Mammary epithelial cell (primary cell): ENCODE results near the gene GRM8.

Experiments
- EZH2 ChIP-seq: IDR thresholded peaks from 2 replicates; pipeline ENCODE4 v1.6.1; 2012; ENCODE audit warnings: low read length, inconsistent platforms, borderline replicate concordance
- TF ChIP-seq, protein P1 (sequence below), 2 donors: IDR thresholded peaks in 1 of 2; conservative IDR thresholded peaks in 1 of 2; 2 replicates each; pipeline ENCODE4 v1.5.1; 2011 to 2012; ENCODE audit warnings: inconsistent platforms in 2 of 2, low read length in 2 of 2, mild to moderate bottlenecking in 2 of 2, control low read depth in 1 of 2, low read depth in 1 of 2; ENCODE audit not compliant: insufficient read depth in 1 of 2; ENCODE audit errors: extremely low read depth in 1 of 2

DNA sequence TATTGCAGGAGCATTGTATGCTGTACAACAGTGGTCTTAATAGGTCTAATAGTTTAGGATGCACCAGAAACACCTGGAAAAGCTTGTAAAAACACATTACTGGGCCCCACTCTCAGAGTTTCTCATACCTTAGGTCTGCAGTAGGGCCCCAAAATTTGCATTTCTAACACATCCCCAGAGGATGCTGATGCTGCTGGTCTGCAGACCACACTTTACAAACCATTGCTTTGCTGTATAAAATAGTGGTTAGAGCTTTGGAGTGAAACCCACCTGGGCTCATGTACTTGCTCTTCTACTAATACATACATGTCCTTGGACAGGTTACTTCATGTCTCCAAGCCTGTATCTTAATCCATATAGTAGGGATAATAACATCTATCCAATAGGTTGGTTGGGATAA is 279.7 kb downstream of the GRM8 start:
- TF ChIP-seq, protein P1, sequence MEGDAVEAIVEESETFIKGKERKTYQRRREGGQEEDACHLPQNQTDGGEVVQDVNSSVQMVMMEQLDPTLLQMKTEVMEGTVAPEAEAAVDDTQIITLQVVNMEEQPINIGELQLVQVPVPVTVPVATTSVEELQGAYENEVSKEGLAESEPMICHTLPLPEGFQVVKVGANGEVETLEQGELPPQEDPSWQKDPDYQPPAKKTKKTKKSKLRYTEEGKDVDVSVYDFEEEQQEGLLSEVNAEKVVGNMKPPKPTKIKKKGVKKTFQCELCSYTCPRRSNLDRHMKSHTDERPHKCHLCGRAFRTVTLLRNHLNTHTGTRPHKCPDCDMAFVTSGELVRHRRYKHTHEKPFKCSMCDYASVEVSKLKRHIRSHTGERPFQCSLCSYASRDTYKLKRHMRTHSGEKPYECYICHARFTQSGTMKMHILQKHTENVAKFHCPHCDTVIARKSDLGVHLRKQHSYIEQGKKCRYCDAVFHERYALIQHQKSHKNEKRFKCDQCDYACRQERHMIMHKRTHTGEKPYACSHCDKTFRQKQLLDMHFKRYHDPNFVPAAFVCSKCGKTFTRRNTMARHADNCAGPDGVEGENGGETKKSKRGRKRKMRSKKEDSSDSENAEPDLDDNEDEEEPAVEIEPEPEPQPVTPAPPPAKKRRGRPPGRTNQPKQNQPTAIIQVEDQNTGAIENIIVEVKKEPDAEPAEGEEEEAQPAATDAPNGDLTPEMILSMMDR (conservative IDR thresholded peaks at IDR 0.05 in 1 of 2, IDR thresholded peaks at IDR 0.05 in 1 of 2; ENCODE audit: extremely low read depth in 1 of 2, insufficient read depth in 1 of 2, low read depth in 1 of 2, low read length in 2 of 2): no peak
- no peak for TF ChIP-seq EZH2
